Measurements from ENCODE around the gene PDE6B. TPM values are rescaled to one million over a fixed set of nuclear protein-coding genes. Genes with fewer than 3 reads are reported as not detected.

The PDE6B gene
- polyA plus RNA-seq, 2 of the 4 experiments (the other 2 are of a cell fraction), result not detected

DNA sequence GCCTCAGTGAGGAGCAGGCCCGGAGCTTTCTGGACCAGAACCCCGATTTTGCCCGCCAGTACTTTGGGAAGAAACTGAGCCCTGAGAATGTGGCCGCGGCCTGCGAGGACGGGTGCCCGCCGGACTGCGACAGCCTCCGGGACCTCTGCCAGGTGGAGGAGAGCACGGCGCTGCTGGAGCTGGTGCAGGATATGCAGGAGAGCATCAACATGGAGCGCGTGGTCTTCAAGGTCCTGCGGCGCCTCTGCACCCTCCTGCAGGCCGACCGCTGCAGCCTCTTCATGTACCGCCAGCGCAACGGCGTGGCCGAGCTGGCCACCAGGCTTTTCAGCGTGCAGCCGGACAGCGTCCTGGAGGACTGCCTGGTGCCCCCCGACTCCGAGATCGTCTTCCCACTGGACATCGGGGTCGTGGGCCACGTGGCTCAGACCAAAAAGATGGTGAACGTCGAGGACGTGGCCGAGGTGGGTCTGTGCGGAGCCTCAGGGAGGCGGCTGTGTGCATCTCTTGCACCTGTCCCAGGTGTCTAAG is 323 bp downstream of the PDE6B start:
- TF ChIP-seq BHLHE40 (IDR thresholded peaks at IDR 0.05; ENCODE audit: low read depth, low read length) (no peak), JUNB (IDR thresholded peaks at IDR 0.05) (no peak), EHF (CRISPR knock-in tag; IDR thresholded peaks at IDR 0.05) (no peak), MAFK (IDR thresholded peaks at IDR 0.05; ENCODE audit: partially characterized antibody) (no peak), HOXB5 (CRISPR knock-in tag; IDR thresholded peaks at IDR 0.05) (no peak), EP300 (IDR thresholded peaks at IDR 0.05) (no peak), PHF8 (IDR thresholded peaks at IDR 0.05; ENCODE audit: borderline replicate concordance, low read depth) (no peak), NPAS2 (CRISPR knock-in tag; IDR thresholded peaks at IDR 0.05; ENCODE audit: borderline replicate concordance) (no peak)

DNA sequence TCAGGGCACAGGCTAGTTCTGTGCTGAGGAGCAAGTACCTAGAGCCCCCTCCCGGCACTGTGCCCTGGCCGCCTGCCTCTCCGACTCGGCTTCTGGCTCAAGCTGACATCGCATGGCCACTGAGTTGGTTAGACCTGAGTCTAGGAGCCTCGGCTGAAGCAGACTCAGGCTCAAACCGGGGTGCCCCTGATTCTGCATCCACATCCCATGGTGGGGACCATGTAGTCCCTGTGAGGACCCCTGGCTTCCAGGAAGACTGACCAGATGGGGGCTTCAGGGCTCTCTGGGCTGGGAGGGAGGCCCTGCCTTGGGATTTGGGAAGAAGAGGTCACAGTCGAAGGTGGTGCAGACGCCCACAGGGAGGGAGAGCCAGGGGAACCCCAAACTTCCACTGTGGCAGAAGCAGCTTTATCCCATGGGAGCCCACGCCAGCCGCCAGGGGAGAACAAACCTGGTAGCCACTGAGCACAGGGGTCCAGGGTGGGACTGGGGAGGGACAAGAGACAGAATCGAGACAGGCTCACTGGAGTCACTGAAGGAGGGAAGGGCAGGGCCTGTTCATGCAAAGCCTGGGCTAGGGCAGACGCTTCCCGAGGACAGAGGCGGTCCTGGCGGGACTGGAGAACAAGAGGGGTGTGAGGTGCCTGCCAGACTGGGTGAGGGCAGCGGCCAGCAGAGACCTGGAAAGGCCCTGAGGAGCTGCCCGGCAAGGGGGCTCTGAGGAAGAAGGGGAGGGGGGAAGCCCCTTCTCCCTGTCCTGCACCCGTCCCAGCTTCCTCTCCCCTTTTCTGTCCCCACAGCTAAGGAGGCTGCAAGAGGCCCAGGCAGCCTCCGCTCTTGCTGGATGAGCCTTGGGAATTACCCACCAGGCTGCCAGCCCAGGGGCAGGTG is 1.1 kb downstream of the PDE6B start:
- ChIA-PET POLR2A (no interaction called here), CTCF (interaction anchor here (0.6 kb wide), 1 partner anchor 90 kb away, joined by 3 read pairs; no protein-coding TSS in a partner anchor)
- H3K9me3 ChIP-seq, result no peaks in the 10 kb centered on the region
- no peak overlapping the region for H3K4me2 ChIP-seq
- TF ChIP-seq RAD21 (conservative IDR thresholded peaks at IDR 0.05 in 1 of 2, IDR thresholded peaks at IDR 0.05 in 1 of 2) (no peak), CHD2 (IDR thresholded peaks at IDR 0.05; ENCODE audit: low read length, partially characterized antibody) (no peak), HOXB13 (CRISPR knock-in tag; IDR thresholded peaks at IDR 0.05; ENCODE audit: low read depth) (no peak), ZSCAN20 (CRISPR knock-in tag; IDR thresholded peaks at IDR 0.05) (no peak), ZNF302 (CRISPR knock-in tag; IDR thresholded peaks at IDR 0.05) (no peak), ATOH8 (CRISPR knock-in tag; IDR thresholded peaks at IDR 0.05; ENCODE audit: low read depth) (no peak), NPAS2 (CRISPR knock-in tag; IDR thresholded peaks at IDR 0.05; ENCODE audit: borderline replicate concordance) (no peak), BCL3 (IDR thresholded peaks at IDR 0.05) (no peak), GATA3 (IDR thresholded peaks at IDR 0.05; ENCODE audit: borderline replicate concordance) (no peak), MAFK (IDR thresholded peaks at IDR 0.05; ENCODE audit: partially characterized antibody) (no peak), USF2 (IDR thresholded peaks at IDR 0.05) (no peak), MYC (IDR thresholded peaks at IDR 0.05; ENCODE audit: borderline replicate concordance, low read length) (no peak), ESRRA (IDR thresholded peaks at IDR 0.05; ENCODE audit: borderline replicate concordance, low read length) (no peak), RFX5 (IDR thresholded peaks at IDR 0.05) (no peak), CBX8 (IDR thresholded peaks at IDR 0.05) (no peak), CEBPB (IDR thresholded peaks at IDR 0.05) (no peak), HEYL (CRISPR knock-in tag; IDR thresholded peaks at IDR 0.05) (no peak)
- TF ChIP-seq, protein P1, sequence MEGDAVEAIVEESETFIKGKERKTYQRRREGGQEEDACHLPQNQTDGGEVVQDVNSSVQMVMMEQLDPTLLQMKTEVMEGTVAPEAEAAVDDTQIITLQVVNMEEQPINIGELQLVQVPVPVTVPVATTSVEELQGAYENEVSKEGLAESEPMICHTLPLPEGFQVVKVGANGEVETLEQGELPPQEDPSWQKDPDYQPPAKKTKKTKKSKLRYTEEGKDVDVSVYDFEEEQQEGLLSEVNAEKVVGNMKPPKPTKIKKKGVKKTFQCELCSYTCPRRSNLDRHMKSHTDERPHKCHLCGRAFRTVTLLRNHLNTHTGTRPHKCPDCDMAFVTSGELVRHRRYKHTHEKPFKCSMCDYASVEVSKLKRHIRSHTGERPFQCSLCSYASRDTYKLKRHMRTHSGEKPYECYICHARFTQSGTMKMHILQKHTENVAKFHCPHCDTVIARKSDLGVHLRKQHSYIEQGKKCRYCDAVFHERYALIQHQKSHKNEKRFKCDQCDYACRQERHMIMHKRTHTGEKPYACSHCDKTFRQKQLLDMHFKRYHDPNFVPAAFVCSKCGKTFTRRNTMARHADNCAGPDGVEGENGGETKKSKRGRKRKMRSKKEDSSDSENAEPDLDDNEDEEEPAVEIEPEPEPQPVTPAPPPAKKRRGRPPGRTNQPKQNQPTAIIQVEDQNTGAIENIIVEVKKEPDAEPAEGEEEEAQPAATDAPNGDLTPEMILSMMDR (IDR thresholded peaks at IDR 0.05), result no peak
- TF ChIP-seq, protein P2, sequence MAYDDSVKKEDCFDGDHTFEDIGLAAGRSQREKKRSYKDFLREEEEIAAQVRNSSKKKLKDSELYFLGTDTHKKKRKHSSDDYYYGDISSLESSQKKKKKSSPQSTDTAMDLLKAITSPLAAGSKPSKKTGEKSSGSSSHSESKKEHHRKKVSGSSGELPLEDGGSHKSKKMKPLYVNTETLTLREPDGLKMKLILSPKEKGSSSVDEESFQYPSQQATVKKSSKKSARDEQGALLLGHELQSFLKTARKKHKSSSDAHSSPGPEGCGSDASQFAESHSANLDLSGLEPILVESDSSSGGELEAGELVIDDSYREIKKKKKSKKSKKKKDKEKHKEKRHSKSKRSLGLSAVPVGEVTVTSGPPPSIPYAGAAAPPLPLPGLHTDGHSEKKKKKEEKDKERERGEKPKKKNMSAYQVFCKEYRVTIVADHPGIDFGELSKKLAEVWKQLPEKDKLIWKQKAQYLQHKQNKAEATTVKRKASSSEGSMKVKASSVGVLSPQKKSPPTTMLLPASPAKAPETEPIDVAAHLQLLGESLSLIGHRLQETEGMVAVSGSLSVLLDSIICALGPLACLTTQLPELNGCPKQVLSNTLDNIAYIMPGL (CRISPR knock-in tag; IDR thresholded peaks at IDR 0.05; ENCODE audit: borderline replicate concordance), result no peak
- TF ChIP-seq, protein P3, sequence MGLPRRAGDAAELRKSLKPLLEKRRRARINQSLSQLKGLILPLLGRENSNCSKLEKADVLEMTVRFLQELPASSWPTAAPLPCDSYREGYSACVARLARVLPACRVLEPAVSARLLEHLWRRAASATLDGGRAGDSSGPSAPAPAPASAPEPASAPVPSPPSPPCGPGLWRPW (IDR thresholded peaks at IDR 0.05), result no peak
- no peak for DNase-seq (ENCODE audit: low read depth in 1 of 2, low spot score in 1 of 2)
- no peak overlapping the region for H3K27ac ChIP-seq
- H3K4me3 ChIP-seq, result no peak overlapping the region
- no peak for FAIRE-seq
- ATAC-seq, result no peak
- 51% methylated on average over 11 of the region's 20 CpGs for WGBS (ENCODE audit: missing lambda C conversion rate)
- H3K4me1 ChIP-seq, result no peaks in the 10 kb centered on the region

More for the DNA sequence above, 323 bp downstream of the PDE6B start:
- H3K4me3 ChIP-seq, result no peak overlapping the region
- no peak overlapping the region for H3K4me2 ChIP-seq
- CTCF ChIA-PET, result no interaction called here
- DNase-seq (ENCODE audit: low read depth in 1 of 2, low spot score in 1 of 2) (no peak), ATAC-seq (no peak), FAIRE-seq (no peak)
- H3K9me3 ChIP-seq, result no peaks in the 10 kb centered on the region
- H3K27ac ChIP-seq, result no peak overlapping the region
- WGBS (ENCODE audit: missing lambda C conversion rate), result 78% methylated on average over 8 of the region's 39 CpGs
- POLR2A ChIA-PET, result no interaction called here
- no peaks in the 10 kb centered on the region for H3K4me1 ChIP-seq
